ENCODE measurements around the gene PRKAG3. TPM values are rescaled to one million over a fixed set of nuclear protein-coding genes. Genes with fewer than 3 reads are reported as not detected.

PRKAG3 gene
- total RNA-seq: not detected

- no peak for DNase-seq (ENCODE audit: low spot score)
Measured at GRCh38 chr2:218831378-218831990, at the start of gene PRKAG3. TSS of gene PRKAG3 (minus strand) at chr2:218831803.

- no peak for DNase-seq (ENCODE audit: low spot score)
Measured at GRCh38 chr2:218880859-218881594, 49.4 kb upstream of the PRKAG3 start.

GRCh38 chr2:218880102-218880858, 48.7 kb upstream of the PRKAG3 start, which contains the start of gene WNT10A:
TSS of gene WNT10A (plus strand) at chr2:218880852. CDS start at chr2:218880996, 144 bp downstream.
- DNase-seq (ENCODE audit: low spot score): peak; percentile 51

GRCh38 chr2:218879776-218880101, 48.1 kb upstream of the PRKAG3 start:
- DNase-seq (ENCODE audit: low spot score): no peak

GRCh38 chr2:218878926-218879761, 47.5 kb upstream of the PRKAG3 start:
- DNase-seq (ENCODE audit: low spot score): no peak

- no peak for DNase-seq (ENCODE audit: low spot score)
Measured at GRCh38 chr2:218878486-218878885, 46.9 kb upstream of the PRKAG3 start.

- no peak for DNase-seq (ENCODE audit: low spot score)
Measured at GRCh38 chr2:218877891-218878290, 46.3 kb upstream of the PRKAG3 start.

GRCh38 chr2:218877331-218877730, 45.7 kb upstream of the PRKAG3 start:
- DNase-seq (ENCODE audit: low spot score): no peak

- peak; percentile 67 for DNase-seq (ENCODE audit: low spot score)
Measured at GRCh38 chr2:218876562-218877219, 45.1 kb upstream of the PRKAG3 start.

GRCh38 chr2:218875692-218876246, 44.2 kb upstream of the PRKAG3 start:
- no peak for DNase-seq (ENCODE audit: low spot score)

GRCh38 chr2:218873359-218874194, 42.0 kb upstream of the PRKAG3 start:
- no peak for DNase-seq (ENCODE audit: low spot score)

- no peak for DNase-seq (ENCODE audit: low spot score)
Measured at GRCh38 chr2:218872645-218873358, 41.2 kb upstream of the PRKAG3 start.

GRCh38 chr2:218871345-218872302, 40.0 kb upstream of the PRKAG3 start:
- DNase-seq (ENCODE audit: low spot score): no peak

- DNase-seq (ENCODE audit: low spot score): no peak
Measured at GRCh38 chr2:218870984-218871344, 39.4 kb upstream of the PRKAG3 start.

GRCh38 chr2:218869064-218869463, 37.5 kb upstream of the PRKAG3 start:
- DNase-seq (ENCODE audit: low spot score): no peak

GRCh38 chr2:218867900-218868299, 36.3 kb upstream of the PRKAG3 start:
- no peak for DNase-seq (ENCODE audit: low spot score)

- no peak for DNase-seq (ENCODE audit: low spot score)
Measured at GRCh38 chr2:218865999-218866398, 34.4 kb upstream of the PRKAG3 start.

GRCh38 chr2:218865396-218865795, 33.8 kb upstream of the PRKAG3 start:
- no peak for DNase-seq (ENCODE audit: low spot score)

All from mucosa of gallbladder (tissue), 1 donor.